ENCODE data around the gene SRGAP1.

Gene SRGAP1

DNA sequence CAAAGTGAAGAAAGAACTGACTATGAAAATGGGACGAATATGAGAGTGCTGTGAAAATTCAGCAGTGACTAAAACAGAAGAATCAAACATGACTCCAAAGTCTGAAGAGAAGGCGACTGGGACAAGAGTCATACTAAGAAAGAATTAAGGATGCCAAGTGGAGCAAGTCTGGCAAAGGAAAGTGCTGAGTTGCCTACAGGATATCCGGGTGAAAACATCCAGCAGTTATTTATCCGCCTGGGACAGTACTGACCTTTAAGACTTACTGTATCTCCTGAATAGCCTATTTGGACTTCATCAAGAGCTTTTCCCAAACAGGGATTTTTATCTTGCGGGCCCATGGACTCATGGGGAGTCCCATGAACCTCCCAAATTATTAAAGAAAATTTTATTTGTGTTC lies 336.5 kb downstream of the SRGAP1 start:
- Histone ChIP-seq H3K4me3 (ENCODE audit: low read depth, low read length) (no peak overlapping the region), H3K9ac (ENCODE audit: low read depth, low read length) (no peak overlapping the region), H3K36me3 (ENCODE audit: control insufficient read depth, insufficient read depth, low read length) (no peaks in the 10 kb centered on the region), H3K27me3 (ENCODE audit: control insufficient read depth, insufficient read depth, low read length) (no peaks in the 10 kb centered on the region), H3K4me1 (ENCODE audit: control insufficient read depth, insufficient read depth, low read length) (no peaks in the 10 kb centered on the region), H3K9me3 (ENCODE audit: control insufficient read depth, insufficient read depth, low read length) (no peaks in the 10 kb centered on the region)

DNA sequence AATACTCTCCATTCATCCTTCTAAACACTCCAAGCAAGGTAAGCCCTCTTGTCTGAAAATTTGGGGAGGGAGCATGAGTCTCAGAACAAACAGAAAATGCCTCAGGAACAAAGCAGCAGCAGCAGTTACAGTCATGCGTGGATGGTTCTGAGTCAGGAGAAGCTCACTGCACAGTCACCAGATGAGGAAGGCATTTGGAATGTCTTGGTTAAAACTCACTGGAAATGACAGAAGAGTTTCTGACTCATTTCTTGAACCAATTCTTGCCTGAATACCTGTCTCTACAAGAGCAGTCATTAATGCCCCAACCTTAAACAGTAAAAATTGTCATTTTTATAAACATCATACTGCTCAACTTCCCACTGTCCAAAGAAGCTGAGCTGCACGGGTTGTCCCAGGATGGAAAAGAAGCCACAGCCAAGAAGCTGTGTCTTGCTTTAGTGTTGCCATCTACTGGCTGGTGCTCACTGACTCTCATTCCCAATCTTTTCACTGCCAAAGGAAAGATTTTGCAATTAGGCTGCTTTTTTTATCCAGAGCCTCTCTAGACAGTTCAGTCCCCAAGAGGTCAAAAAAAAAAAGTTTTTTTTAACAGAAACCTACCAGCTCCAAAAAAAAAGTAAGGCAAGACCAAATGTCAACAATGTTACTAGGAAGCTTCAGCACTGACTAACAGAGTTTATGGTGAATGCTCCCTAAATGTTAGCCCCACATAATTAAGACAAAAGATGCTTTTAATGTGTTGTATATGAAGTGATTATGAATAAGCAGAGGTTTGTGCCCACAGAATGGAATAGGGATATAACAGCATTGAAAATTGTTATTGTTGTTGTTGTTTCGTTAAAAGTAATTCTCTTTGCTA lies 337.2 kb downstream of the SRGAP1 start:
- Histone ChIP-seq H3K4me3 (ENCODE audit: low read depth, low read length) (no peak overlapping the region), H3K9ac (ENCODE audit: low read depth, low read length) (no peak overlapping the region), H3K9me3 (ENCODE audit: control insufficient read depth, insufficient read depth, low read length) (no peaks in the 10 kb centered on the region)

DNA sequence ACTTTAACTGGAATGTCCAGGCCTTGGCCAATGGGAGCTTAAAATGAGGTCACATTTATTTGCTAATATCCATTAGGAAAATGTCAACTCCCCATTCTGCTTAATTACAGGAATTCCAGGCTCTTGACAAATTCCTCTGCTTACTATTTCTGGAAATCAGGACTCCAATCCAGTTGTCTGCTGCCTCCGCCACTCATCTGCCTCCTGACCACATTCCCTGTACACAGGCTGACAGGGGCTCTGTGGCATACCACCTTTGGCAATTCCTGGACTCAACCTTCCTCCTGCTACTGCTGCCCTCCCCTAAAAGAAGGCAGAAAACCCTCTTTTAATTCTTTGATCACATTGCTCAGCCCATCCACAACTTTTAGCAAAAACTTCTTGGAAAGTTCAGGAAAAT lies 339.7 kb downstream of the SRGAP1 start:
- Histone ChIP-seq H3K4me1 (ENCODE audit: control insufficient read depth, insufficient read depth, low read length) (no peaks in the 10 kb centered on the region), H3K36me3 (ENCODE audit: control insufficient read depth, insufficient read depth, low read length) (no peaks in the 10 kb centered on the region), H3K9ac (ENCODE audit: low read depth, low read length) (no peak overlapping the region), H3K4me3 (ENCODE audit: low read depth, low read length) (no peak overlapping the region), H3K27me3 (ENCODE audit: control insufficient read depth, insufficient read depth, low read length) (no peaks in the 10 kb centered on the region), H3K9me3 (ENCODE audit: control insufficient read depth, insufficient read depth, low read length) (no peaks in the 10 kb centered on the region)

More for the DNA sequence above, 337.2 kb downstream of the SRGAP1 start:
- H3K4me1 ChIP-seq (ENCODE audit: control insufficient read depth, insufficient read depth, low read length): no peaks in the 10 kb centered on the region
- H3K27me3 ChIP-seq (ENCODE audit: control insufficient read depth, insufficient read depth, low read length): no peaks in the 10 kb centered on the region
- H3K36me3 ChIP-seq (ENCODE audit: control insufficient read depth, insufficient read depth, low read length): no peaks in the 10 kb centered on the region

DNA sequence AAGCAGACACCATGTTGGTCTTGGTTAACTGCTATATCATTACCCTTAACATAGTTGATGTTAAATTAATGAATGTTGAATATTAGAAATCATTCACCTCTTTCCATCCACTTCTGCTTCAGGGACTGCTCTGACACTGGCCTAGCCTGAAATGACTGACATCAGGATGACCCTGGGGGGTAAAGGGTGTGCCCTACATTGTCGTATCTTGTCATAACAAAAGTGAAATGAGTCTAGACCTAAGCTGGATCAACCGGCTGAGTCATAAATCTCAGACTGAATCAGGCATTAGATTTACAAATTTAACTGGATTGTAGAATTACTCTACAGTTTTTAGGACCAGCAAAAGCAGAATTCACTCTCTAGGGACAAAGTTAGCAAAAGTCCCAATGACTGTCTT lies 342.3 kb downstream of the SRGAP1 start:
- no peaks in the 10 kb centered on the region for H3K9me3 ChIP-seq (ENCODE audit: control insufficient read depth, insufficient read depth, low read length)
- no peak overlapping the region for H3K4me3 ChIP-seq (ENCODE audit: low read depth, low read length)
- H3K9ac ChIP-seq (ENCODE audit: low read depth, low read length): no peak overlapping the region

DNA sequence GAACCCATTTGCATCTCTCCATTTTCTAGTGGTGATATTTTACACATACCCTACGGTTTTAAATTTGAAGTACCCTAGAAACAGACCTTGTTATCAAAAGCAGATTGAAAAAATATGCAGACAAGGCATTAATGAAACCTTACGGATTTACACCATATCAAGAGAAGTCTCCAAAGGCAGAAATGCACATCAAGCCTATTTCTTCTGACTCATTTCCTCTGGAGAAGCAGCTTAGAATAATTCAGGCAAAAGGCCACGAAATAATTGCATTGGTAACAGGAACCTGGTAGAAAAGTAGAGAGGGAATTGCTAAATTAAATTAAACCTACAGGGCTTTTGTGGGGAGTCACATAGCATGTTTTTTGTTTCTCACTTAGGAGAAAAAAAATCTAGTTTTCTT lies 342.9 kb downstream of the SRGAP1 start:
- H3K9ac ChIP-seq (ENCODE audit: low read depth, low read length): no peak overlapping the region
- H3K27me3 ChIP-seq (ENCODE audit: control insufficient read depth, insufficient read depth, low read length): no peaks in the 10 kb centered on the region
- H3K4me1 ChIP-seq (ENCODE audit: control insufficient read depth, insufficient read depth, low read length): no peaks in the 10 kb centered on the region
- no peak overlapping the region for H3K4me3 ChIP-seq (ENCODE audit: low read depth, low read length)
- H3K36me3 ChIP-seq (ENCODE audit: control insufficient read depth, insufficient read depth, low read length): no peaks in the 10 kb centered on the region
- no peaks in the 10 kb centered on the region for H3K9me3 ChIP-seq (ENCODE audit: control insufficient read depth, insufficient read depth, low read length)

More for the DNA sequence above, 342.3 kb downstream of the SRGAP1 start:
- H3K4me1 ChIP-seq (ENCODE audit: control insufficient read depth, insufficient read depth, low read length): no peaks in the 10 kb centered on the region
- H3K36me3 ChIP-seq (ENCODE audit: control insufficient read depth, insufficient read depth, low read length): no peaks in the 10 kb centered on the region
- no peaks in the 10 kb centered on the region for H3K27me3 ChIP-seq (ENCODE audit: control insufficient read depth, insufficient read depth, low read length)

DNA sequence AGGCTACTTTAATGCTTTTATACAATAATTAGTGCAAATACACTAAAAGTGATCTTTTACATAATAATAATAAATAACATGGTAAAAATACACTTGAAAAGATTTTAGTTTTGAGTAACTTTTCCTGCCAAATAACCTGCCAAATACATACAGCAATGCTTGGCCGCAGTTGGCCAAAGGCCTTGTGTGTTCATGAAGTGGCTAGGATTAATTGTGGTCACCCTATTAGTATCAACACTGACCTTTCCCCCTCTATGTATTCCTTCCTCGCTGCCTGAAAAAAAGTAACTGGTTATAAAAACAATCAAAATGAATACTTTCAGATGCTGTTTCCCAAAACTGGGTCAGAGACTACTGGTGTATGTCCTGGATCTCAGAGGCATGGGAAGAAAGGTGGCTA lies 343.3 kb downstream of the SRGAP1 start:
- no peaks in the 10 kb centered on the region for H3K36me3 ChIP-seq (ENCODE audit: control insufficient read depth, insufficient read depth, low read length)
- H3K9me3 ChIP-seq (ENCODE audit: control insufficient read depth, insufficient read depth, low read length): no peaks in the 10 kb centered on the region
- H3K9ac ChIP-seq (ENCODE audit: low read depth, low read length): no peak overlapping the region
- no peaks in the 10 kb centered on the region for H3K4me1 ChIP-seq (ENCODE audit: control insufficient read depth, insufficient read depth, low read length)
- H3K4me3 ChIP-seq (ENCODE audit: low read depth, low read length): no peak overlapping the region
- no peaks in the 10 kb centered on the region for H3K27me3 ChIP-seq (ENCODE audit: control insufficient read depth, insufficient read depth, low read length)

DNA sequence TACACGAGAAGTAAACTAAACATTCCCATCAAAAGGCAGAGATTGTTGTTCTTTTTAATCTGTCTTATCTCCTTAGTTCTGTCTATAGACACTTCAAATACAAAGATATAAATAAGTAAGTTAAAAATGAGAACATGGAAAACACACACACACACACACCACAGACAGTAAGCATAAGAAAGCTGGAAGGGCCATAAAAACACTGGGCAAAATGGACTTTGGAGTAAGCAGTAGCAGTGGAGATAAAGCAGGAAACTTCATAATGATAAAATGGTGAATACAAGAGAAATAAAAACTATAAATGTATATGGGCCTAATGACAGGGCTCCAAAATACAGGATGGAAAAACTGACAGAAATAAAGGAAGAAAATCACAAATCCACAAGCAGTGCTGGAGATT lies 345.0 kb downstream of the SRGAP1 start:
- H3K27me3 ChIP-seq (ENCODE audit: control insufficient read depth, insufficient read depth, low read length): no peaks in the 10 kb centered on the region
- no peaks in the 10 kb centered on the region for H3K9me3 ChIP-seq (ENCODE audit: control insufficient read depth, insufficient read depth, low read length)
- H3K4me1 ChIP-seq (ENCODE audit: control insufficient read depth, insufficient read depth, low read length): no peaks in the 10 kb centered on the region

DNA sequence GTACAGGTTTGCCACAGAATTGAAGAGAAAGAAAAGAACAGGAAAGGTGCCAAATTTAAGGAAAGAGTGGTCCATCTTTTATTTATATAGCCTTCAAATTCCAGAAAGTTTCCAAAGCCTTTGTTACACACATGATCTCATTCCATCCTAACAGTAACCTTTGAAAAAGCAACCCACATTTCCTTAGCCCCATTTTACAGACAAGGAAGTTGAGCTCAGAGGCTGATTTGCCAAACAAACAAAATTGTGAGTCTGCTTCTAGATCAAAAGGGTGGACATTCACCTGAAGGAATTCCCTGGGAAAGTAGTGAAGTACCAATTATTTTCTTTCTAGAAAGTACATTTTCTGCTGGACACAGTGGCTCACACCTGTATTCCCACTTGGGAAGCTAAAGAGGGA lies 345.6 kb downstream of the SRGAP1 start:
- no peak overlapping the region for H3K9ac ChIP-seq (ENCODE audit: low read depth, low read length)
- H3K36me3 ChIP-seq (ENCODE audit: control insufficient read depth, insufficient read depth, low read length): no peaks in the 10 kb centered on the region
- no peaks in the 10 kb centered on the region for H3K27me3 ChIP-seq (ENCODE audit: control insufficient read depth, insufficient read depth, low read length)
- H3K4me3 ChIP-seq (ENCODE audit: low read depth, low read length): no peak overlapping the region
- no peaks in the 10 kb centered on the region for H3K9me3 ChIP-seq (ENCODE audit: control insufficient read depth, insufficient read depth, low read length)
- H3K4me1 ChIP-seq (ENCODE audit: control insufficient read depth, insufficient read depth, low read length): peaks cover 1% of the 10 kb centered on the region

More for the DNA sequence above, 345.0 kb downstream of the SRGAP1 start:
- Histone ChIP-seq H3K36me3 (ENCODE audit: control insufficient read depth, insufficient read depth, low read length) (no peaks in the 10 kb centered on the region), H3K4me3 (ENCODE audit: low read depth, low read length) (no peak overlapping the region), H3K9ac (ENCODE audit: low read depth, low read length) (no peak overlapping the region)

DNA sequence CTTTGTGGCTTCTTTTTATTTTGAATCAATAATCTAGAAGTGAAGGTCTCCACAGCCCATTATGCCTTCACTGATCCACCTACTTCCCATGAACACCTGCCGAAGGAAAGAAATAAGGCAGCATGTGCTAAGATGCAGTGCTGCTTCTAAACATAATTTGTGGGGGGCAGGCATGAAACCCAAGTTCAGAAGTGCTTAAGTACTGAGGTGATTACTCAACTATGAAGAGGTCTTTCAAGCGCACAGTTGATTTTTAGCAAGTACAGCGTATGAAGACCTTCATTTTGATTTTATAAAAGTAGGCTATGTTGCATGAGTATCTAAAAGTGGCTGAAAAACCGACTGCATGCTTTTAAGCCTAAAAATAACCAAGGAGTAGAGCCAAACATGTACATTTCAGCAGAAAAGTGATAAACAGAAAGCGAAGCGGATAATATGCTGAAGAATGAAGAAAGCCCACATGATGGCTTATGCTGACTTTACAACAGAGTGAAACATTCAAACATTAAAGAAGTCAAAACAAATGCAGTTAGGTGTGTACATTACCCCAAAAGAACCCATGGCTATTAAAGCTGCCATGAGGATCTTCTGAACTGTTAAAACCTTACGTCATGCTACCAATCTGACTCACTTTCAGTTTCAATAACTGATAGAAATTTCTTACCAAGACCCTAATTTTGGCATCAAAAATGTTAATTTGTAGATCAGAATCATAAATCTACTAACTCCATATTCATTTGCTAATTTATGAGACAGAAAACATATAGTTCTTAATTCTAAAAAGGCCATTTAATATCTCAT lies 348.3 kb downstream of the SRGAP1 start:
- Histone ChIP-seq H3K9ac (ENCODE audit: low read depth, low read length) (no peak overlapping the region), H3K36me3 (ENCODE audit: control insufficient read depth, insufficient read depth, low read length) (no peaks in the 10 kb centered on the region), H3K9me3 (ENCODE audit: control insufficient read depth, insufficient read depth, low read length) (no peaks in the 10 kb centered on the region), H3K4me1 (ENCODE audit: control insufficient read depth, insufficient read depth, low read length) (peaks cover 2% of the 10 kb centered on the region), H3K4me3 (ENCODE audit: low read depth, low read length) (no peak overlapping the region), H3K27me3 (ENCODE audit: control insufficient read depth, insufficient read depth, low read length) (no peaks in the 10 kb centered on the region)

DNA sequence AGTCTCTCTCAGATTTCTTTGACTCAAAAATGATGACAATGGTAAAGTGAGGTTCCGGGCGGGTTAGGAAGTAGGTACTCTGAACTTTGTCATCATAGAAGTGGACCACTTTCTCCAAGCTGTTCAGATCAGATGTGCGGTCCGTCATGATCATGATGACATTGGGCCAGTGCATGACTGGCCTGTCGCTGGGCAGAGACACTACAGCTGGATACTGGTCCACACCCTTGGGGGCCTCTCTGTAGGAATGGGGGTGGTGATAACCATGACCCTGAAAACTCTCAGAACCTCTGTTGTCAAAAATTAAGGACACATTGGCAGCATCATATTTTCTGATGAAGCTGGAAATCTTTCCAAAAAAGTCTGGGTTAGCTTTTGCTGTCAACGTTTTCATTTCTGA lies 349.4 kb downstream of the SRGAP1 start:
- H3K4me1 ChIP-seq (ENCODE audit: control insufficient read depth, insufficient read depth, low read length): peaks cover 2% of the 10 kb centered on the region
- H3K27me3 ChIP-seq (ENCODE audit: control insufficient read depth, insufficient read depth, low read length): no peaks in the 10 kb centered on the region
- no peaks in the 10 kb centered on the region for H3K9me3 ChIP-seq (ENCODE audit: control insufficient read depth, insufficient read depth, low read length)
- no peak overlapping the region for H3K4me3 ChIP-seq (ENCODE audit: low read depth, low read length)
- no peak overlapping the region for H3K9ac ChIP-seq (ENCODE audit: low read depth, low read length)
- no peaks in the 10 kb centered on the region for H3K36me3 ChIP-seq (ENCODE audit: control insufficient read depth, insufficient read depth, low read length)

DNA sequence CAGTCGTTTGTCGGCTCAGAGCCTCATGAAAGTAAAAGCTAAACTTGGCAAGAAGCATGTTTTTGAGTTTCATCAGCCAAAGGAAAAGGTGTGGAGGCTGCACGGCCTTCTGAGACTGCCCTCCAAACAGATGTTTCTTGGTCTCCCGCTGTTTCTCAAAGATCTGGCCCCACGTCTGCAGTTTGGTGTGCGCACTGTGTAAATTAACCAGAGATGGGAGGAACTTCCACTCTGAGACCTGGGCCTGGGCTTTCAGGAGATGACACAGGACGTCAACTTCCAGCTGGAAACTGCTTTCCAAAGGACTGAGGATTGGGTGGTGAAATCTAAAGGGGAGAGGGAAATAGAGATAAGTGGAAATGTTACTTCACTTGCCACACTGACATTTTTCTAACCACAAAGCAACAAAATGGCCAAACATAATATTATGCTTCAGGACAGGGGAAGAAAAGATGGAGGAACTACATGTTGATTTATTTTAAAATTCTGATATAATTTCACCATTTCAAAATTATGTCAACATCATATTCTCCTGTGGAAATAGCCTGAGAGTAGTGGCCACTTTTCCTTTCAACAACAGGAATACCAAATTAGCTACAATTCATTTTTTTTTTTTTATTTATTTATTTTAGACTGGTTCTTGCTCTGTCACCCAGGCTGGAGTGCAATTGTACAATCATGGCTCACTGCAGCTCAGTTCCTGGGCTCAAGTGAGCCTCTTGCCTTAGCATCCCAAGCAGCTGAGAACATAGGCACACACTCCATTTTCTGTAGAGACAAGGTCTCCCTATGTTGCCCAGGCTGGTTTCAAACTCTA lies 350.0 kb downstream of the SRGAP1 start:
- Histone ChIP-seq H3K4me3 (ENCODE audit: low read depth, low read length) (no peak overlapping the region), H3K4me1 (ENCODE audit: control insufficient read depth, insufficient read depth, low read length) (peaks cover 2% of the 10 kb centered on the region), H3K9me3 (ENCODE audit: control insufficient read depth, insufficient read depth, low read length) (no peaks in the 10 kb centered on the region), H3K9ac (ENCODE audit: low read depth, low read length) (no peak overlapping the region), H3K36me3 (ENCODE audit: control insufficient read depth, insufficient read depth, low read length) (no peaks in the 10 kb centered on the region), H3K27me3 (ENCODE audit: control insufficient read depth, insufficient read depth, low read length) (no peaks in the 10 kb centered on the region)
